Right renal cortex interstitium (tissue), 3 donors: ENCODE measurements around the gene FARP1. TPM values are rescaled to one million over a fixed set of nuclear protein-coding genes. Genes with fewer than 3 reads are reported as not detected.

Experiments
- DNase-seq, 3 donors: peaks; one replicate each; pipeline ENCODE4 v3.0.0-alpha.2; 2013; ENCODE audit warnings: low read depth in 3 of 3, low spot score in 2 of 3
- polyA plus RNA-seq, 3 donors: library from polyadenylated mRNA; unstranded; fragments of 120-200 nt; gene quantifications; one replicate each; pipeline ENCODE4 v1.2.1, GENCODE V29; 2013; ENCODE audit not compliant: insufficient read length in 3 of 3

The FARP1 gene
- polyA plus RNA-seq, 3 donors: 256 to 276 (median 265) TPM

DNA sequence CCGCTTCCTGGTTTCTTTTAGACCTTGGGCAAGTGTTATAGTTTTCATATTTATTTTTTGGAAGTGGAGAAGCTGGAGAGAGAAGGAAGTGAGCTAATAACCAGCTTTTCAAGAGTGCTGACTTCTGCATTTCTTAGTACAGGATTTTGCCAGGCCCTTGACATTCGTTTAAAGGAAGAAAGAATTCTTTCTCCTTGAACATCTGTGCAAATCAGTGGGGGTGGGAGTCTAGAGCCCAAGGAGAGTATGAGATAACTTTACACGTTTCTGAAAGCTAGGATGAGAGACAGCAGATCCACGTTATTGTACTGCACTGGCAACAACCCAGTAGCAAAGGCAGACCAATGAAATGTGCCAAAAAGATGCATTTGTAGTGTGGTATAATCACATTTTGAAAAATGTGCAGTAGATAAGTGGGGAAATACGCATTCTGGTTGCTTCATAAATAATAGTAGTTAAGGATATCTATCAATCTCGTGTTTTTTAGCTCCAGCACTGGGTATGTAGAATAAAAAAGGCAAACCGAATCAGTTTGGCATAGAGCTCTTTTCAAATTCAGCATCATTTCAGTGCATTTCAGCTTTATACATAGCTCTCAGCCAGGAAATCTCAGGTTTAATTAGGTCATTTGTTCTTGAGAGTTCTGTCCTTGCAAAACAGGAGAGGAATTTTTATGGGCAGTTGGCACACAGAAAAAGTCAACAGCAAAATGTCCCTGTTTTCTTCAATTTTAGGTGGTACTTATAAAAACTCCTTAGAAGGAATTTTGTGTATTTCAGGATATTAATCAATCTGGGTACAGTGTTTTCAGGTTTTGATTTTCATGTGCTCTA lies 29.9 kb downstream of the FARP1 start:
- no peak for DNase-seq

DNA sequence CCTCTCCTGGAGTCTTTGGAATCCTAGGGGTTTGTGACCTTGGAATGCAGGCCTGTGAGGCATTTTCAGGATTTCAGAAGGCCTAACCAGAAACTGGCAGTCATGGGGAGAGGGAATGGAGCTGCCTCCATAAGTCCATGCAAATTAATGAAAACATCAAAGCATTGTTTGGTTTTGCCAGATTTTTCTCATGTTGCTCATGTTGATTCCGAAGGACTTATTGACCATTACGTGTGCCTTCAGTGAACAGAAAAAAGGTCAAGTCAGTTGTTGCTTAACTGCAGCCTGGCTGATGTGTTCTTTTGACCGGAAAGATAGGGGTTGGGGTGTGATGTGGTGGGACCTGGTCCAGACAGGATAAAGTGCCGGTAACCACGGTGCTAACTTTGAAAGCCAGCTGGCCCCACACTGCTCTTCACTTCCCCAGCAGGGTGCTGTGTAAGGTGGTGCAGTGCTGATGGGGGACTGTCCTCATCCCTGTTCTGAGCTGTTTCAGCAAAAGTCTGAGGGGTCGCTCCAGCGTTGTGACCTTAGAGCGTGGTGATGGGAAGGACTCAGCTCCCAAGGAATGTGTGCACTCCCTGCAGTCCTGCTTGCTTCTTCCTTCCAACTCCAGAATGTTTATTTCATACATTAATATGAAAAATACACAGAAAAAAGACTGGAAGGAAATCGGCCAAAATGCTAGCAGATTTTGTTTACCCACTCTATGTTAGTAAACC lies 30.7 kb downstream of the FARP1 start:
- DNase-seq: no peak

GRCh38 chr13:98174307-98174706 lies 31.4 kb downstream of the FARP1 start:
- DNase-seq: no peak

DNA sequence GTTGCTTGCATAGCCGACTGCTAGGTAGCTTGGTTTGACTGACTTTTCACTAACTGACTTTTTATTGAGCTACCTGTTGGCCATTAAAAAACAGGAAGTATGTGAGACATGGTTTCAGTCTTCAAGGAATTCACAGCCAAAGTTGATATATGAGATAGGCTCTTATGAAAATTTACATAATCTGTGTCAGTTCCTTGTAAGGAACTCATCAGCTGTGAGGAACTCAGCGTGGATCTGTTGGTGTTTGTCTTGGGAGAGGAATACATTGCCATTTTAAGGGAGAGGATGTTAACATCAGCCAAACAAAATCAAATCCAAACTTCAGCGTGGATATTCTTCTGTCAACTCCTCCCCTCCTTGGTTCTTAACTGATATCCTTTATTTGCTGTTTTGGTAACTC lies 32.1 kb downstream of the FARP1 start:
- no peak for DNase-seq

- no peak for DNase-seq
These were observed 32.9 kb downstream of the FARP1 start for GRCh38 chr13:98175823-98176222.

- DNase-seq: no peak
These were observed 34.1 kb downstream of the FARP1 start, which contains the start of gene RNF113B for GRCh38 chr13:98176777-98177608. RNF113B (minus strand) TSS chr13:98177269; CDS start chr13:98177236, 33 bp downstream.

- DNase-seq: no peak
These were observed 37.2 kb downstream of the FARP1 start for GRCh38 chr13:98180092-98180491.

DNA sequence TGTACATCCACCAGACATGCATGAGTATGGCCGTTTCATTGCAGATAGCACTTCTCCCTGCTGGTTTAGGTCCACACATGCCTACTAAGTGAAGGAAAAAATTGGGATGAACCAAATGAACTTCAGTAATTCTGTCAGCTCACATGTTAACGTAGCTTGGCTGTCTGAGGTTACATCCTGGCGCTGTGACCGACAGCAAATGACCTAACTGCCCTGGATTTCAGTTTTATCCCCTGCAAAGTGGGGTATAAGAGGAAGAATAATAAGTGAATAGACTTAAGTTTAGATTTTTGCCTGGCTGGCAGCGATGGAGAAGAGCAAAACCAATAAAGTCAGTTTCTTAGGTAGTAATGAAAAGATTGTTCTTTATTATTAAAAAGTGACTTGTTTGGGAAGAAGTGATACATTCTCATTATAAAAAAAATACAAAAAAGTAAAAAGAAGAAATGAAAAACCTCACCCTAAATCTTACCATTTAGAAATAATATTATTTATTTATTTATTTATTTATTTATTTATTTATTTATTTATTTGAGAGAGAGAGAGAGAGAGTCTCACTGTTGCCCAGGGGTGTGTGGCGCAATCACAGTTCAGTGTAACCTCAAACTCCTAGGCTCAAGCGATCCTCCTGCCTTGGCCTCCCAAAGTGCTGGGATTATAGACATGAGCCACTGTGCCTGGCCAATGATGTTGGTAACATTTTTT lies 38.4 kb downstream of the FARP1 start:
- no peak for DNase-seq

DNA sequence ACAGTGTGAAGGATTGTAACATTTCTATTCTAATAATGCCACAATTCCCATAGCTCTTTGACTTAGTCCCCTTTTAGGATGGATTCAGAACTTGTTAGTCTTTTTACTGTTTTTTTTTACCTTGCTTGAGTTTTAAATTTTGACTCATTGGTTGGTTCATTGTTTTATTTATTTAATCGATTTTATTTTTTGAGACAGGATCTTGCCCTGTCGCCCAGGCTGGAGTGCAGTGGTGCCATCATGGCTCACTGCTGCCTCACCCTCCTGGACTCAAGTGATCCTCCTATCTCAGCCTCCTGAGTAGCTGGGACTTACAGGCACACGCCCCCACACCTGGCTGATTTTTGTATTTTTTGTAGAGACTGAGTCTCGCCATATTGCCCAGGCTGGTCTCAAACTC lies 39.3 kb downstream of the FARP1 start:
- DNase-seq: no peak

DNA sequence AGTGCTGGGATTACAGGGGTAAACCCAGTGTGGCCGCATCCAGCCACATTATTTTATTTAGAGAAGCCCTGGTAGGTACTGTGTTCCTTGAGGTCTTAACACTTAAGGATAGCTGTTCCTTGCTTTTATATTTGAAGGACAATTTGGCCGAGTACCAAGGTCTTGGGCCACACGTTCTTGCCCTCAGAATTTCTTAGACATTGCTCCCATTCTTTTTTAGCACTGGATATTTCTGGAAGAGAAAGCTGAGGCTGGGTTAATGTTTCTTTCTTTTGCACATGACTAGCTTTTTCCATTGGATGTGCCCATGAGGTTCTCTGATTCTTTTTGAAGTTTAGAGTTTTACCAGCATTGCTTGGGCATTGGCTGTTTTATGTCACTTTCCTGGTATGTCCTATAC lies 39.7 kb downstream of the FARP1 start:
- DNase-seq: no peak

DNA sequence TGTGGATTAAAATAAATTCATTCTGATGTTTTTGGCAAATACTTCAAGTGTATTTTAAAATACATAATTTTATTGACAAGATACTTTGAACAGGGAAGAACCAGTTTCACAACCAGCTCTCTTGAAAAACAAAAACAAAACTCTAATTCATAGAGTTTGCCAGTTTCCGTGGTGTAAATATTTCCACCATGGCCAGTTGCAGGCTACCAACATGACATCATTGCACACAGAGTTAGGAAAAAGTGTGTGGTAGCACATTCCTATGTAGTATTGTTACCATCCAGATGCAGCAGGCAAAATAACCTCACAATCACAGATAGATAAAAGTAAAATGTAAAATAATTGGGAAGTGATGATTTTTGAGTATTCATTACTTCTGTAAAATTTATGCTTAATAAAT lies 41.9 kb downstream of the FARP1 start:
- DNase-seq: no peak

- DNase-seq: no peak
These were observed 44.5 kb downstream of the FARP1 start for GRCh38 chr13:98187155-98187964.

- no peak for DNase-seq
These were observed 45.0 kb downstream of the FARP1 start for GRCh38 chr13:98187965-98188261.

DNA sequence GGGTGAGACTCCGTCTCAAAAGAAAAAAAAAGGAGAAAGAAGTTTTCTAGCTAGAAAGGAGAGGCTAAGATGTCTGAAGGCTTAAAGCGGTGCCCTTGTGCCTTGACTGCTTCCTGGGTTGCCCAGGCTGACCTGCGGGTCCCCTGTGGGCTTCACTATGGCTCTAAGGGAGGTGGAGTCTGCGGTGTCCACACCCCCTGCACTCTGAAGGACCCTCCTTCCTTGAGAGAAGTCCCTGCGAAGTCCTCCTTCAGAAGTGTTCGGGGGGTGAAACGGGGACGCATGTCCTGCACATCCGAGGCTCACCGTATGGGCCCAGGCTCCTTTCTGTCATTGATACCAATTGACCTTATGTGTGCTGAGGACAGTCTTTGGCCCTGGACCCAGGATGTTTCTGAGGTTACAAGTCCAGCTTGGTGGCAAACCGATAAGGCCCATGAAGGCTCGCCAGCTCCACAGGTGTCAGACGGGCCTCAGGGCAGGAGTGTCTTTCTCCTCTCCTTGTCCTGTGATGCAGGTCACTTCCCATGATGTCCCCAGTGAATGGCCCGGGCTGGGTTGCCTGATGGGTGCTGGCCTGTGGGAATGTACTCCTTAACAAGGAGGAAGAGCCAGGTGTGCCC lies 45.8 kb downstream of the FARP1 start:
- DNase-seq: no peak

DNA sequence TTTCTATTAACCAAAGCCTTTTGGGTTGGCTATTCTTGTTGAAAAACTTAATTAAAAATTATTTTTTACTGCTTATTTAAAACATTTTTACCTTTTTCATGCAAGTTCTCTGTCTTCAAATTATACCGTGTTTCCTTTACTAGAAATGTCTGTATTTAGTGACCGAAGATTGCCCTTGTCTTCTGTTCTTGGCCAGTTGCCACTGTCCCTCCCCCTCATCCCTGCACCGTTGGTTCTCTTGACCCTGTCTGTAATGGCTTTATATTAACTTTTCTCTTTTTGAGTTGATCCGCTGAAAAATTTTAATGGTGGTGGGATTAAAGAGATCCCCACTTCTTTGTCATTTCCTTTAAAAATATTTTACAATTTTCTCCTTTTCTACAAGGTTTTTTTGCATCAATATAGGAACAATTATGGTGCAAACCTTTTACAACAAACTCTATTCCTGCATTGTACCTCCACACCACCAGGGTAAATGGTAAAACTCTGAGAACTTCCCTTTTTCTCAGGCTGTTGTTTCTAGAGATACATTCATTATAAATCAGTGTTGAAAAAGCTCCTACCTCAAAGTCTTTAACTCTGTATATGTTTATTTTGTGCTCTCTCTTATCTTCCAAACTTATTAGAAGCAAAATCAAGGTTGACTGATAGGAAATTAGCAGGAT lies 47.1 kb downstream of the FARP1 start:
- no peak for DNase-seq

- no peak for DNase-seq
These were observed 48.1 kb downstream of the FARP1 start for GRCh38 chr13:98190889-98191444.

DNA sequence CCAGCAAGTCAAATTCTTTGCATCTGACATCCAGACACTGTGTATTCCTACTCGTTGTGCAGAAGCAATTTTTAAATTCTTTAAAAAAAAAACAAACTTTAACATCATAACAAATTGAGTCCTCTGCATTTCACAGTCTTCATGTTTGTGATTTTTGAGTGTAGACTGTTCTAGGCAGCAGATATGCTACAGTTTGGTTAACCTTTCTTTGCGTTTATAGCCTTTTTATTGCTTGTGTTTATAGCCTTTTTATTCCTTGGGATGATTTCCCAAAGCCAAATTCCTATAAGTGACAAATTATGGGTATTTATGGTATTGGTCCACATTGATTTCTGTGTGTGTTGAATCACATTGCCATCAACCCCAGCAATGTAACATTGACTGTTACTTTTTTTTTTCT lies 49.1 kb downstream of the FARP1 start:
- no peak for DNase-seq

DNA sequence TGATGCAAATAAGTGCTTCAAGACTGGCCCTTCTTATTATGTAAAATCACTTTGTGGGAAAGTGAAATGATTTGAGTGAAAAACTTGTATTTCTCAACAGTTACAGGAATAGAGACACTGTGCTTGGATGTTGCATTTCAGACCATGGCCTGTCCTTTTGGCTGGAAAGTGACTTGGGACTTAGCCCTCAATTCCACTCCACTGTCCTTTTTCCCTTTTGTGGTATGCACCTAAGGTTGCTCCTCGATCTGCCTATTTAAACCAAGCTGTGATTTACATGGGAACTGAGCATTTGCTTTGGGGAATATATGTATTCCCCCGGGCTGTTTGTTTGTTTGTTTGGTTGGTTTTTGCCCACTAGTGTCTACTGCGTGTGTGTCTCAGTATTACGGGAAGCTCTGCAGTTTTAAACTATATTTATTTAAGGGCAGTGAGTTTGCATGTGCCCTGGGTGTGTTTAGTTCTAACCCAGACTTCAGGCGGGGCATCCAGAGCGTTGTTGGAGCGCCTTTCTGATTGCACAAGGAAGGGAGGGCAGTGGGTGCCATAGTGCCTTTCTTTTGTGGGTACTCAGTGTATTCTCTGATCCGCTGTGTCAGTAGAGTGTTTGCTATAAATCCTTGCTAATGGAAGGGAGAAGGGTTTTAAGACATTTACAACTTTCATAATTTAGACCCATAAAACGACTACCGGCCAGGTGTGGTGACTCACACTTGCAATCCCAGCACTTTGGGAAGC lies 52.3 kb downstream of the FARP1 start:
- no peak for DNase-seq
